K562 (cell line): ENCODE data around the gene HMGCL. TPM values are rescaled to one million over a fixed set of nuclear protein-coding genes. Genes with fewer than 3 reads are reported as not detected.

Source experiments
- ATF6 ChIP-seq: sonication (generic); formaldehyde crosslinking; IDR thresholded peaks from 2 replicates; pipeline ENCODE4 v1.4.0; 2020; ENCODE audit warnings: mild to moderate bottlenecking, missing genetic modification reagents
- FOXK2 ChIP-seq, 2 experiments: fragments of 450-650 bp; IDR thresholded peaks in 1 of 2; conservative IDR thresholded peaks in 1 of 2; 2 replicates each; pipeline ENCODE4 v1.6.1; 2016; ENCODE audit warnings: low read depth in 2 of 2, mild to moderate bottlenecking in 1 of 2
- GABPB1 ChIP-seq: sonication (generic); formaldehyde crosslinking; IDR thresholded peaks from 2 replicates; pipeline ENCODE4 v1.8.0; 2022; ENCODE audit warnings: mild to moderate bottlenecking, missing genetic modification reagents
- HDAC8 ChIP-seq: fragments of 450-650 bp; IDR thresholded peaks from 2 replicates; pipeline ENCODE4 v1.6.1; 2016; ENCODE audit warnings: mild to moderate bottlenecking, missing genetic modification characterization, moderate library complexity, missing compliant biosample characterization
- LARP7 ChIP-seq: fragments of 450-650 bp; IDR thresholded peaks from 2 replicates; pipeline ENCODE4 v1.6.1; 2016
- MBD2 ChIP-seq: sonication (generic); IDR thresholded peaks from 2 replicates; pipeline ENCODE4 v1.6.1; 2016; ENCODE audit warnings: low read depth, borderline replicate concordance
- MED1 ChIP-seq: sonication (generic); formaldehyde crosslinking; IDR thresholded peaks from 2 replicates; pipeline ENCODE4 v1.8.1; 2023; ENCODE audit warnings: missing genetic modification reagents, borderline replicate concordance
- NCOA6 ChIP-seq: fragments of 450-650 bp; IDR thresholded peaks from 2 replicates; pipeline ENCODE4 v1.6.1; 2017; ENCODE audit warnings: mild to moderate bottlenecking
- PML ChIP-seq: IDR thresholded peaks from 2 replicates; pipeline ENCODE4 v1.6.1; 2012; ENCODE audit warnings: low read length, inconsistent platforms
- SMARCA4 ChIP-seq: fragments of 450-650 bp; IDR thresholded peaks from 2 replicates; pipeline ENCODE4 v1.6.1; 2016
- TFE3 ChIP-seq: fragments of 450-650 bp; formaldehyde crosslinking; IDR thresholded peaks from 2 replicates; pipeline ENCODE4 v1.4.0; 2020; ENCODE audit warnings: mild to moderate bottlenecking, mixed read lengths
- XRCC5 ChIP-seq: fragments of 200-400 bp; formaldehyde crosslinking; IDR thresholded peaks from 2 replicates; pipeline ENCODE4 v1.6.1; 2017; ENCODE audit warnings: low read depth, mild to moderate bottlenecking, low read length
- ZBTB12 ChIP-seq: fragments of 250-450 bp; sonication (Bioruptor Pico); IDR thresholded peaks from 2 replicates; pipeline ENCODE4 v1.4.0; 2020
- ZBTB2 ChIP-seq: fragments of 450-650 bp; IDR thresholded peaks from 2 replicates; pipeline ENCODE4 v1.6.1; 2016; ENCODE audit warnings: antibody characterized with exemption
- ZBTB5 ChIP-seq: fragments of 450-650 bp; IDR thresholded peaks from 2 replicates; pipeline ENCODE4 v1.6.1; 2017; ENCODE audit warnings: antibody characterized with exemption
- ZNF280A ChIP-seq: fragments of 450-650 bp; IDR thresholded peaks from 2 replicates; pipeline ENCODE4 v1.6.1; 2018; ENCODE audit warnings: mild to moderate bottlenecking, low read depth; ENCODE audit not compliant: partially characterized antibody
- ZNF586 ChIP-seq: fragments of 450-650 bp; formaldehyde crosslinking; conservative IDR thresholded peaks from 2 replicates; pipeline ENCODE4 v1.4.0; 2020; ENCODE audit warnings: mild to moderate bottlenecking, moderate library complexity
- polyA plus RNA-seq, 8 experiments: library from polyadenylated mRNA; depleted of rRNA in 4 of 8; stranded (reverse) in 5 of 8; unstranded in 3 of 8; fragments of >200 nt; fragmentation: Nextera tagmentation in 2 of 8; fragmentation: Illumina TruSeq in 1 of 8; extraction: Ambion mirVana in 2 of 8; extraction: Trizol in 1 of 8; gene quantifications; 2 replicates each; pipeline versions ENCODE4 v1.2.1 to v1.2.3, GENCODE V29; 2011 to 2014; ENCODE audit warnings: inconsistent platforms in 1 of 8, missing spikeins in 1 of 8
- total RNA-seq, 7 experiments: library from RNA; depleted of rRNA in 6 of 7; stranded (reverse); fragments of >200 nt in 6 of 7; fragmentation: Illumina TruSeq in 2 of 7; extraction: Trizol in 2 of 7; gene quantifications; 2 replicates each; pipeline versions ENCODE4 v1.2.1 to v1.2.3, GENCODE V29; 2011 to 2021; ENCODE audit warnings: low replicate concordance in 1 of 7

HMGCL gene
- total and polyA plus RNA-seq, 9 of the 15 experiments (the other 6 are each of a cell fraction or from before 2014, with no cell fraction given), result 18.0 to 82.2 (median 24.2) TPM

- TF ChIP-seq FOXK2 (conservative IDR thresholded peaks at IDR 0.05 in 1 of 2, IDR thresholded peaks at IDR 0.05 in 1 of 2; ENCODE audit: low read depth in 2 of 2) (peak in 1 of 2 experiments; percentile 52; a peak in 2 of 4 replicates), ATF6 (CRISPR knock-in tag) (0 out of 2 replicates have a peak, but pooled peaks have one; percentile 63), NCOA6 (no peak), ZBTB2 (no peak), MED1 (no peak), XRCC5 (peak; percentile 94), ZNF586 (no peak), HDAC8 (no peak), LARP7 (no peak), ZBTB5 (no peak), SMARCA4 (no peak), MBD2 (no peak), ZNF280A (no peak), PML (no peak; the same call in 1 of the 2 replicates), TFE3 (CRISPR knock-in tag) (no peak), ZBTB12 (CRISPR knock-in tag) (no peak), GABPB1 (CRISPR knock-in tag) (peak; percentile 63)
These were observed 42.8 kb upstream of the HMGCL start, which contains the start of gene FUCA1 (continued) for GRCh38 chr1:23867895-23868556.
